Right lobe of liver (tissue), 6 donors: ENCODE data around the gene ACAP2. TPM values are rescaled to one million over a fixed set of nuclear protein-coding genes. Genes with fewer than 3 reads are reported as not detected.

Experiments
- ATAC-seq, 4 donors: fragments of 200-7000 bp; cut with Tn5 transposase; one replicate each; pipeline ENCODE4 v1.9.1; 2020; ENCODE audit warnings: mild to moderate bottlenecking in 4 of 4, moderate library complexity in 4 of 4
- DNase-seq, 3 donors: peaks; one replicate each; pipeline ENCODE4 v3.0.0-alpha.2; 2020
- H3K27ac ChIP-seq, 3 donors: fragments of 200-600 bp; one replicate each; pipeline ENCODE4 v1.8.0; 2022
- H3K27me3 ChIP-seq, 2 donors: fragments of 200-600 bp; one replicate each; pipeline ENCODE4 v1.8.0; 2022
- H3K36me3 ChIP-seq, 4 donors: fragments of 200-600 bp; sonication (generic) in 1 of 4; one replicate each; pipeline versions ENCODE4 v1.5.1 to v1.8.0; 2017 to 2022; ENCODE audit warnings: control low read depth in 1 of 4
- H3K4me1 ChIP-seq, 4 donors: fragments of 200-600 bp; sonication (generic) in 1 of 4; one replicate each; pipeline versions ENCODE4 v1.5.1 to v1.8.0; 2017 to 2022; ENCODE audit warnings: control low read depth in 1 of 4
- H3K4me3 ChIP-seq, 3 donors: fragments of 200-600 bp; one replicate each; pipeline ENCODE4 v1.8.0; 2022
- H3K9me3 ChIP-seq, 4 donors: fragments of 200-600 bp; sonication (generic) in 1 of 4; one replicate each; pipeline versions ENCODE4 v1.5.1 to v1.8.0; 2017 to 2022; ENCODE audit warnings: control low read depth in 1 of 4
- CTCF ChIP-seq, 4 donors: fragments of 200-600 bp in 3 of 4; fragments of 450-650 bp in 1 of 4; IDR thresholded peaks; one replicate each; pipeline versions ENCODE4 v1.5.1 to v1.8.0; 2016 to 2022; ENCODE audit warnings: antibody characterized with exemption in 4 of 4, mild to moderate bottlenecking in 2 of 4
- POLR2A ChIP-seq: fragments of 450-650 bp; IDR thresholded peaks from one replicate; pipeline ENCODE4 v1.6.1; 2017; ENCODE audit warnings: antibody characterized with exemption, mild to moderate bottlenecking
- WGBS: methylation state at CpG from one replicate; pipeline ENCODE4 v1.1.6; 2018; ENCODE audit warnings: low coverage, low lambda C conversion rate; ENCODE audit not compliant: insufficient coverage; ENCODE audit errors: missing lambda C conversion rate; 5-methylcytosine and 5-hydroxymethylcytosine counted together
- intact Hi-C, 2 donors: fragments of 100-400 bp; cut with DNase I; formaldehyde crosslinking; loops; one replicate each; pipeline versions ENCODE4 v1.11.2 to v1.14.1; 2022
- small RNA-seq, 2 experiments: library from RNA; depleted of rRNA; stranded (forward); fragments of <200 nt; gene quantifications; one replicate each; pipeline ENCODE3, GENCODE V24; 2016
- total RNA-seq, 6 experiments: library from RNA; depleted of rRNA in 2 of 6; stranded (reverse); fragments of >200 nt in 2 of 6; fragmentation: NEBNext Ultra II Directional in 3 of 6; extraction: Animal tissue kit (Norgen Biotek cat#: 25700) in 3 of 6; gene quantifications; one replicate each; pipeline versions ENCODE4 v1.1.0 to v1.2.4, GENCODE V29; 2016 to 2023
- donor health status: DM: no; HTN: yes; CAD: no.
- donor health status: DM: no; HTN: no; CAD: no.
- donor health status: DM: no; HTN: no; CAD: no.
- donor health status: DM: no; HTN: yes; CAD: no.
- donor health status: DM: no; HTN: yes; CAD: no.

ACAP2 gene
- total RNA-seq, 6 experiments from 2014 or later, result 15.1 to 21.7 (median 18.5) TPM

DNA sequence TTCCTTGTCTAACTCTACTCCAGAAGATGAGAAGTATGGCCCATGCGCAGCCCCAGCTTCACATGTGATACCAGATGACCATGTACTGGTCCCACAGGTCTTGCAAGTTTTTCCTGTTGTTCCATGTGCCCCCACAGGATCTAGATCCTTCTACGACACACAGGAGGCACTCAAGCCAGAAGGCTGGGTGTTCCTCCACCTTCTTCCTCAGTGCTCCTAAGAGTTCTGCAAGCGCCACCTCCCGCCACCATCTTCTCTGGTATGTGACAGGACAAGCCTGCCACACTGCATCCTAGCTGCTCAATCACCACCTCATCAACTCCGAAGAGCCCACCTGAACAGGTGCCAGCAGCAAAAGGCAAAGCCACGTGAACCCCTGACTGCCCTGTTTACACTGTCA, 214.9 kb downstream of the ACAP2 start:
- no peak overlapping the region for H3K27ac ChIP-seq
- H3K27me3 ChIP-seq, result no peaks in the 10 kb centered on the region
- ATAC-seq (no peak), DNase-seq (no peak)
- H3K36me3 ChIP-seq, result no peaks in the 10 kb centered on the region
- intact Hi-C loops, result no loop called here
- no peak overlapping the region for H3K4me3 ChIP-seq
- 92% methylated on average over 4 of the region's 6 CpGs for WGBS
- no peaks in the 10 kb centered on the region for H3K9me3 ChIP-seq
- TF ChIP-seq CTCF (IDR thresholded peaks at IDR 0.05), result no peak
- no peak for TF ChIP-seq POLR2A
- no peaks in the 10 kb centered on the region for H3K4me1 ChIP-seq

- intact Hi-C loops, result no loop called here
- Histone ChIP-seq H3K4me3 (no peak overlapping the region), H3K27ac (no peak overlapping the region), H3K9me3 (no peaks in the 10 kb centered on the region), H3K27me3 (no peaks in the 10 kb centered on the region), H3K4me1 (no peaks in the 10 kb centered on the region), H3K36me3 (no peaks in the 10 kb centered on the region)
- WGBS, result 91% methylated on average over 4 of the region's 9 CpGs
- DNase-seq, result no peak
- TF ChIP-seq POLR2A, result no peak
- peak in 1 of 4 donors; percentile 12 for TF ChIP-seq CTCF (IDR thresholded peaks at IDR 0.05)
- peak in 3 of 4 donors; percentile 45 to 52 (median 46) for ATAC-seq
Measured at GRCh38 chr3:195226900-195227447, 215.8 kb downstream of the ACAP2 start.

DNA sequence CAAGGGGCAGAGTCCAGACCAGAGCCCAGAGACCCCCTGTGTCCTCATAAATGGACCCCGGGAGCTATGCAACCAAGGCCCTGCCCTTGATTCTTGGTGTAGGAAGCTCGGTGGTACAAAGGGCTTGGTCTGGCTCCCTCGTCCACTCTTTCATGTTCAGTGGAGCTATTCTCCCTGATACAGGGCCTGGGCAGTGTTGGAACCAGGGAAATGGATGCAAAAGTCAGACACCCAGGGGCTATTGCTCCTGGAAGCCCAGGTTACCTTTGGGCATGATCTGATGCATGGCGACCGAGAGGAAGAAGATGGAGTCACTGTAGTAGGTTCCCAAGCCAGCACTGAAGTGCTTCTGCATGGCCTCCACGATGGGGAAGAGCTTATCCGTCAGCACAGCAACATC, 216.4 kb downstream of the ACAP2 start:
- 100% methylated on average over 4 of the region's 7 CpGs for WGBS
- H3K9me3 ChIP-seq, result no peaks in the 10 kb centered on the region
- ATAC-seq, result no peak
- intact Hi-C loops, result no loop called here
- no peaks in the 10 kb centered on the region for H3K27me3 ChIP-seq
- TF ChIP-seq CTCF (IDR thresholded peaks at IDR 0.05) (no peak), POLR2A (no peak)
- no peak for DNase-seq
- no peak overlapping the region for H3K4me3 ChIP-seq
- H3K27ac ChIP-seq, result no peak overlapping the region
- H3K36me3 ChIP-seq, result no peaks in the 10 kb centered on the region
- H3K4me1 ChIP-seq, result no peaks in the 10 kb centered on the region

DNA sequence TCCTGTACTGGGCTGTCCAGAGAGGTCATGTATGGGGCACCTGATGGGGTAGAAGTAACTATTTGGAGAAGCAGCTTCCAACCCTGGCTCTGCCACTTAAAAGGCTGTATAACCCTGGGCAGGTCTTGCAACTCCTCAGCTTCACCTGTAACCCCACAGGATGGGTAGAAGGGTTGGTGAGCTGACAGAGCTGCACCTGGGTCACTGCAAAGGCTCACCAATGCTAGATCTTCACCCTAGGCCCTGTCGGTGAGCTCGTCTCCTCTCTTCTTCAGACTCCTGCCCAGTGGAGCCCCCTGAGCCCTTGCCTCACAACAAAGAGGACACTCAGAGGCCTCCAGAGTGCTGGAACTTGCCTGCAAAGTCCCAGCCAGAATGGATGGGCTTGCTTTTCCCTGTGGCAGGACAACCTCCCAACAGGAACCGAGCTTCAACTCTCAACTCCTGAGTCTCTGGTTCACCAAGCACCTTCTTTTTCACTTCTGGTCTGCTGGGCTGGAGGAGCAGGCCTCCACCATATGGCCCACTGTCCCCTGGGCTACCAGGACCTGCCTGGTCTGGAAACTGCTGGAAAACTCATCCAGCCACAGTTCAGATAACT, 217.7 kb downstream of the ACAP2 start:
- H3K36me3 ChIP-seq, result no peaks in the 10 kb centered on the region
- ATAC-seq (no peak), DNase-seq (no peak)
- H3K27ac ChIP-seq, result no peak overlapping the region
- H3K27me3 ChIP-seq, result no peaks in the 10 kb centered on the region
- no peak overlapping the region for H3K4me3 ChIP-seq
- TF ChIP-seq POLR2A, result no peak
- no peak for TF ChIP-seq CTCF (IDR thresholded peaks at IDR 0.05)
- intact Hi-C loops, result no loop called here
- H3K9me3 ChIP-seq, result no peaks in the 10 kb centered on the region
- WGBS, result no CpG with 5 or more reads among the region's 3 CpGs
- no peaks in the 10 kb centered on the region for H3K4me1 ChIP-seq

Small RNA genes lying within 50 kb of the gene (small RNA-seq; reads per million reads assigned to genes)
- 0 reads per million in 2 experiments for gene RF00019

Other genes with a start within 250 kb of the ACAP2 start
- 1 to 10 TPM; 1.7 to 6.5 (median 2.1) TPM for gene XXYLT1, start 171.9 kb downstream of the ACAP2 start, total RNA-seq
- 10 to 100 TPM; 10.3 to 25.4 (median 14.9) TPM for gene PPP1R2, start 100.3 kb upstream of the ACAP2 start, total RNA-seq
- 1 to 10 TPM in 1 of 6 experiments, under 1 TPM in 5; 0.29 to 5.6 (median 0.41) TPM for gene APOD, start 140.9 kb upstream of the ACAP2 start, total RNA-seq